SK-N-SH treated with all-trans-retinoic acid at 6 μM for 48 hours (cell line): ENCODE data around the gene TMEM134.

Experiments
- ATAC-seq: fragments of 200-7000 bp; cut with Tn5 transposase; 3 replicates; pipeline ENCODE4 v1.9.1; 2020; ENCODE audit warnings: mild to moderate bottlenecking, moderate library complexity
- BACH2 ChIP-seq: fragments of 250-450 bp; sonication (Bioruptor Pico); IDR thresholded peaks from 2 replicates; pipeline ENCODE4 v1.9.0; 2021; ENCODE audit warnings: mild to moderate bottlenecking, borderline replicate concordance
- ESRRG ChIP-seq: fragments of 250-450 bp; sonication (Bioruptor Pico); IDR thresholded peaks from 2 replicates; pipeline ENCODE4 v1.6.1; 2021; ENCODE audit warnings: mild to moderate bottlenecking
- ISL1 ChIP-seq: fragments of 250-450 bp; sonication (Bioruptor Pico); IDR thresholded peaks from 2 replicates; pipeline ENCODE4 v2.1.2; 2022; ENCODE audit warnings: mild to moderate bottlenecking, moderate library complexity
- OSR1 ChIP-seq: fragments of 250-450 bp; sonication (Bioruptor Pico); IDR thresholded peaks from 2 replicates; pipeline ENCODE4 v1.8.0; 2022; ENCODE audit warnings: moderate library complexity, mild to moderate bottlenecking, inconsistent platforms
- RARB ChIP-seq: fragments of 250-450 bp; sonication (Bioruptor Pico); IDR thresholded peaks from 2 replicates; pipeline ENCODE4 v1.8.0; 2021; ENCODE audit warnings: mild to moderate bottlenecking, moderate library complexity
- SNAI2 ChIP-seq: fragments of 250-450 bp; sonication (Bioruptor Pico); IDR thresholded peaks from 2 replicates; pipeline ENCODE4 v1.5.0; 2020; ENCODE audit warnings: mild to moderate bottlenecking, moderate library complexity
- TCF4 ChIP-seq: fragments of 250-450 bp; sonication (Bioruptor Pico); IDR thresholded peaks from 2 replicates; pipeline ENCODE4 v1.8.0; 2021; ENCODE audit warnings: mild to moderate bottlenecking, moderate library complexity, borderline replicate concordance
- TOX ChIP-seq: fragments of 250-450 bp; sonication (Bioruptor Pico); IDR thresholded peaks from 2 replicates; pipeline ENCODE4 v1.8.0; 2021; ENCODE audit warnings: mild to moderate bottlenecking, moderate library complexity, borderline replicate concordance
- ZC3H10 ChIP-seq: fragments of 250-450 bp; sonication (Bioruptor Pico); IDR thresholded peaks from 2 replicates; pipeline ENCODE4 v1.5.1; 2021; ENCODE audit warnings: mild to moderate bottlenecking, moderate library complexity
- ZFP3 ChIP-seq: fragments of 250-450 bp; sonication (Bioruptor Pico); IDR thresholded peaks from 2 replicates; pipeline ENCODE4 v1.5.0; 2020; ENCODE audit warnings: mild to moderate bottlenecking, moderate library complexity
- ZFP30 ChIP-seq: fragments of 450-650 bp; formaldehyde crosslinking; IDR thresholded peaks from 2 replicates; pipeline ENCODE4 v1.5.0; 2022; ENCODE audit warnings: mild to moderate bottlenecking, moderate library complexity
- ZNF70 ChIP-seq: fragments of 450-650 bp; formaldehyde crosslinking; IDR thresholded peaks from 2 replicates; pipeline ENCODE4 v1.5.0; 2020; ENCODE audit warnings: mild to moderate bottlenecking, moderate library complexity
- ZNF8 ChIP-seq: fragments of 450-650 bp; formaldehyde crosslinking; IDR thresholded peaks from 2 replicates; pipeline ENCODE4 v1.5.0; 2020; ENCODE audit warnings: mild to moderate bottlenecking, moderate library complexity
- TF ChIP-seq, protein P1 (sequence below): fragments of 250-450 bp; sonication (Bioruptor Pico); IDR thresholded peaks from 2 replicates; pipeline ENCODE4 v1.5.0; 2020; ENCODE audit warnings: mild to moderate bottlenecking, moderate library complexity
- TF ChIP-seq, protein P2 (sequence below): fragments of 250-450 bp; sonication (Bioruptor Pico); IDR thresholded peaks from 2 replicates; pipeline ENCODE4 v1.8.0; 2021; ENCODE audit warnings: low read depth, mild to moderate bottlenecking, moderate library complexity, borderline replicate concordance
- TF ChIP-seq, protein P3 (sequence below): fragments of 250-450 bp; sonication (Bioruptor Pico); IDR thresholded peaks from 2 replicates; pipeline ENCODE4 v1.5.1; 2020; ENCODE audit warnings: low read depth, mild to moderate bottlenecking, moderate library complexity
- TF ChIP-seq, protein P4 (sequence below): fragments of 250-450 bp; sonication (Bioruptor Pico); IDR thresholded peaks from 2 replicates; pipeline ENCODE4 v1.8.0; 2020; ENCODE audit warnings: mild to moderate bottlenecking, moderate library complexity, borderline replicate concordance

TMEM134 gene

DNA sequence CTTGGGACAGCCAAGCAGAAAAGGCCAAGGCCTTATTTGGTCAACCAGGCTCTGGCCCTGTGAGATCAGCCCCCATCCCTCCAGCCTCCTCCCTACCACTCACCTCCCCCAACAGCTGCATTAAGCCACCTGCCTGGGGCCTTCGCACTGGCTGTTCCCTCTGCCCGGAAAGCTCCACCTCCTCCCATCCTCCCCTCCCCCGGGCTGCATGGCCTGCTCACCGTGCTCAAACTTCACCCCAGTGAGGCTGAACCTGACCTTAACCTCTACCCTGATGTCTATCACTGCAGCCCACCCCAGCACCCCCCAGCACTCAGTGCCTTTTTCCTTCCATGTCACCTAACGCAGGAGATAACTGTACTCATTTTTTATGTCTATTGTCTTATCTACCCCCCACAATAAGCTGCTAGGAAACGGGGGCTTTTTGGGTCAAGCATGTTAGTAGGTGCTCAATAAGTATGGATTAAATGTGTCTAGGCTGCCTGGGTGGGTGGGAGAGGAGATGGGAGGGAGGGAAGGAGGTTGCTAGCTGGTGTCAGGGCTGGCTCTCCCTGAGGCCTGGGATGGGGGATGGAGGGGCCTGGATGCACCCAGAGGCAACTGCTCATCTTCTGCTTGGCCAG, 32.5 kb downstream of the TMEM134 start (continued):
- TF ChIP-seq, protein P1, sequence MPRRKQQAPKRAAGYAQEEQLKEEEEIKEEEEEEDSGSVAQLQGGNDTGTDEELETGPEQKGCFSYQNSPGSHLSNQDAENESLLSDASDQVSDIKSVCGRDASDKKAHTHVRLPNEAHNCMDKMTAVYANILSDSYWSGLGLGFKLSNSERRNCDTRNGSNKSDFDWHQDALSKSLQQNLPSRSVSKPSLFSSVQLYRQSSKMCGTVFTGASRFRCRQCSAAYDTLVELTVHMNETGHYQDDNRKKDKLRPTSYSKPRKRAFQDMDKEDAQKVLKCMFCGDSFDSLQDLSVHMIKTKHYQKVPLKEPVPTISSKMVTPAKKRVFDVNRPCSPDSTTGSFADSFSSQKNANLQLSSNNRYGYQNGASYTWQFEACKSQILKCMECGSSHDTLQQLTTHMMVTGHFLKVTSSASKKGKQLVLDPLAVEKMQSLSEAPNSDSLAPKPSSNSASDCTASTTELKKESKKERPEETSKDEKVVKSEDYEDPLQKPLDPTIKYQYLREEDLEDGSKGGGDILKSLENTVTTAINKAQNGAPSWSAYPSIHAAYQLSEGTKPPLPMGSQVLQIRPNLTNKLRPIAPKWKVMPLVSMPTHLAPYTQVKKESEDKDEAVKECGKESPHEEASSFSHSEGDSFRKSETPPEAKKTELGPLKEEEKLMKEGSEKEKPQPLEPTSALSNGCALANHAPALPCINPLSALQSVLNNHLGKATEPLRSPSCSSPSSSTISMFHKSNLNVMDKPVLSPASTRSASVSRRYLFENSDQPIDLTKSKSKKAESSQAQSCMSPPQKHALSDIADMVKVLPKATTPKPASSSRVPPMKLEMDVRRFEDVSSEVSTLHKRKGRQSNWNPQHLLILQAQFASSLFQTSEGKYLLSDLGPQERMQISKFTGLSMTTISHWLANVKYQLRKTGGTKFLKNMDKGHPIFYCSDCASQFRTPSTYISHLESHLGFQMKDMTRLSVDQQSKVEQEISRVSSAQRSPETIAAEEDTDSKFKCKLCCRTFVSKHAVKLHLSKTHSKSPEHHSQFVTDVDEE: no peak
- TF ChIP-seq, protein P2, sequence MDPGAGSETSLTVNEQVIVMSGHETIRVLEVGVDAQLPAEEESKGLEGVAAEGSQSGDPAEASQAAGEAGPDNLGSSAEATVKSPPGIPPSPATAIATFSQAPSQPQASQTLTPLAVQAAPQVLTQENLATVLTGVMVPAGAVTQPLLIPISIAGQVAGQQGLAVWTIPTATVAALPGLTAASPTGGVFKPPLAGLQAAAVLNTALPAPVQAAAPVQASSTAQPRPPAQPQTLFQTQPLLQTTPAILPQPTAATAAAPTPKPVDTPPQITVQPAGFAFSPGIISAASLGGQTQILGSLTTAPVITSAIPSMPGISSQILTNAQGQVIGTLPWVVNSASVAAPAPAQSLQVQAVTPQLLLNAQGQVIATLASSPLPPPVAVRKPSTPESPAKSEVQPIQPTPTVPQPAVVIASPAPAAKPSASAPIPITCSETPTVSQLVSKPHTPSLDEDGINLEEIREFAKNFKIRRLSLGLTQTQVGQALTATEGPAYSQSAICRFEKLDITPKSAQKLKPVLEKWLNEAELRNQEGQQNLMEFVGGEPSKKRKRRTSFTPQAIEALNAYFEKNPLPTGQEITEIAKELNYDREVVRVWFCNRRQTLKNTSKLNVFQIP (CRISPR knock-in tag): no peak

DNA sequence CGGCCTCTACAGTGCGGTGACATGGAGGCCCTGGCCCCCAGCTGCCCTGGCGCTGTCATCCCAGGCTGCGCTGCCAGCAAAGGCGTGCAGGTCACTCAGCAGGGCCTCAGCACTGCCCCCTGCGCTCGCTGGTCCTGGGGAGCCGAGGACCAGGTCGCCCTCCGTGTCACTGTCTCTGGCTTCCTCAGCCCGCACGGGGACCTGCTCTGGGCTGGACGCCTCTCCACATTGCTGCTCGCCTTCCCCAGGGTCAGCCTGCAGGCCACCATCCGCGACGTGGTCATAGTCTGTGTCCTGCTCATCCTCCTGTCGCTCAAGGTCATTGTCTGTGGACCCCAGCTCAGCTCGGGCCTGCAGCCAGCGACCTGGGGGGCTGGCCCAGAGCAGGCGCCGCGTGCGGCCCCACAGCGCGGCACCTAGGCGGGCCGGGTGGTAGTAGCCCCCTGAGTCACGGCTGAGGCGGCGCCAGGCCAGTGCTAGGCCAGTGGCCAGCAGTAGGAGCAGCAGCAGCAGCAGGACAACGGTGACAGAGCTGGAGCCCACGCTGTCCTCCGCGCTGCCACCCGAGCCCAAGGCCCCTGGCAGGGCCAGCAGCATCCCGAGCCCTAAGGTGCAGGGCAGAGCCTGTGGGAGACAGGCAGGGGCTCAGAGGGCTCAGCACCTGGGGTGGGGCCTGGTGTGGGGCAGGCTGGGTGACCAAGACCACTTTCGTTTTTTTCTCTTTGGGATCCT, 33.2 kb downstream of the TMEM134 start:
- TF ChIP-seq, protein P1: no peak
- ATAC-seq: no peak

DNA sequence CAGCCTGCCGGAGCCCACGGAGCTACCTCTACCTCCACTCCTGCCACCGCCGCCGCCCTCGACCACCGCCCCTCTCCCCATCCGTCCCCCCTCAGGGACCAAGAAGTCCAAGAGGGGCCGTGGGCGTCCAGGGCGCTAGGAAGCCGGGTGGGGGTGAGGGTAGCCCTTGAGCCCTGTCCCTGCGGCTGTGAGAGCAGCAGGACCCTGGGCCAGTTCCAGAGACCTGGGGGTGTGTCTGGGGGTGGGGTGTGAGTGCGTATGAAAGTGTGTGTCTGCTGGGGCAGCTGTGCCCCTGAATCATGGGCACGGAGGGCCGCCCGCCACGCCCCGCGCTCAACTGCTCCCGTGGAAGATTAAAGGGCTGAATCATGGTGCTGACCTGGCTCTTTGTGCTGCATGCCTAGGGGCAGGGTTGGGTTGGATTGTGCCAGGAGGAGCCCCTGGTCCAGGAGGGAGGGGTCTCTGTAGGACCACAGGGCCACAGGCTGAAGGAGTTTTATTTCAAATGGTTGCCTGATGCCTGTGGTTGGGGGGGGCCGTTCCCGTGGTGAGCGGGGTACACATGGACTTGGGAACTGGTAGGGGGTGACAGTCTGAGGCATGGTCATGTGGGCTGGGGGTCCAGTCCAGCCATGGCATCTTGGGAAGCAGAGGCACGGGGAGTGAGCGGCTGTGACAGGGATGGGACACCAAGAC, 33.9 kb downstream of the TMEM134 start:
- no peak for TF ChIP-seq BACH2 (CRISPR knock-in tag)
- no peak for TF ChIP-seq ZFP30 (CRISPR knock-in tag)
- no peak for TF ChIP-seq TCF4 (CRISPR knock-in tag)
- no peak for TF ChIP-seq ZFP3
- TF ChIP-seq SNAI2 (CRISPR knock-in tag): no peak
- TF ChIP-seq ESRRG (CRISPR knock-in tag): no peak
- no peak for TF ChIP-seq ZNF70 (CRISPR knock-in tag)
- TF ChIP-seq, protein P3, sequence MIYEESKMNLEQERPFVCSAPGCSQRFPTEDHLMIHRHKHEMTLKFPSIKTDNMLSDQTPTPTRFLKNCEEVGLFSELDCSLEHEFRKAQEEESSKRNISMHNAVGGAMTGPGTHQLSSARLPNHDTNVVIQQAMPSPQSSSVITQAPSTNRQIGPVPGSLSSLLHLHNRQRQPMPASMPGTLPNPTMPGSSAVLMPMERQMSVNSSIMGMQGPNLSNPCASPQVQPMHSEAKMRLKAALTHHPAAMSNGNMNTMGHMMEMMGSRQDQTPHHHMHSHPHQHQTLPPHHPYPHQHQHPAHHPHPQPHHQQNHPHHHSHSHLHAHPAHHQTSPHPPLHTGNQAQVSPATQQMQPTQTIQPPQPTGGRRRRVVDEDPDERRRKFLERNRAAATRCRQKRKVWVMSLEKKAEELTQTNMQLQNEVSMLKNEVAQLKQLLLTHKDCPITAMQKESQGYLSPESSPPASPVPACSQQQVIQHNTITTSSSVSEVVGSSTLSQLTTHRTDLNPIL (CRISPR knock-in tag): no peak
- TF ChIP-seq ISL1 (CRISPR knock-in tag): no peak
- no peak for TF ChIP-seq RARB (CRISPR knock-in tag)
- TF ChIP-seq ZNF8 (CRISPR knock-in tag): no peak
- no peak for TF ChIP-seq OSR1 (CRISPR knock-in tag)
- ATAC-seq: no peak

DNA sequence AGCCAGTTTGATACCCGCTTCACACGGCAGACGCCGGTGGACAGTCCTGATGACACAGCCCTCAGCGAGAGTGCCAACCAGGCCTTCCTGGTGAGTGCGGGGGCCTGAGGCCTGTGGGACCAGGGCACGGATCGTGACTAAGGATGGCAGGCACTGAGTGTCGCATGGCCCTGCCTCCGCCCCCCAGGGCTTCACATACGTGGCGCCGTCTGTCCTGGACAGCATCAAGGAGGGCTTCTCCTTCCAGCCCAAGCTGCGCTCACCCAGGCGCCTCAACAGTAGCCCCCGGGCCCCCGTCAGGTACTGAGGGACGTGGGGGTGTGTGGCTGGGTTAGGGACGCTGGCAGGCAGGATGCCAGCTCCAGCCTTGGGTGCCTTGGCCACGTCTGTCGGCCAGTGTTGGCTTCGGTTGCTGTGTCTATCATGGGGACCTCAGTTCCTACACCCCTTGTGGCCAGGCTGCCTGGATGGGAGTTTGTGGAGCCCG, 34.6 kb downstream of the TMEM134 start:
- TF ChIP-seq ZC3H10 (CRISPR knock-in tag) (no peak), TOX (CRISPR knock-in tag) (no peak), ESRRG (CRISPR knock-in tag) (no peak)
- TF ChIP-seq, protein P4, sequence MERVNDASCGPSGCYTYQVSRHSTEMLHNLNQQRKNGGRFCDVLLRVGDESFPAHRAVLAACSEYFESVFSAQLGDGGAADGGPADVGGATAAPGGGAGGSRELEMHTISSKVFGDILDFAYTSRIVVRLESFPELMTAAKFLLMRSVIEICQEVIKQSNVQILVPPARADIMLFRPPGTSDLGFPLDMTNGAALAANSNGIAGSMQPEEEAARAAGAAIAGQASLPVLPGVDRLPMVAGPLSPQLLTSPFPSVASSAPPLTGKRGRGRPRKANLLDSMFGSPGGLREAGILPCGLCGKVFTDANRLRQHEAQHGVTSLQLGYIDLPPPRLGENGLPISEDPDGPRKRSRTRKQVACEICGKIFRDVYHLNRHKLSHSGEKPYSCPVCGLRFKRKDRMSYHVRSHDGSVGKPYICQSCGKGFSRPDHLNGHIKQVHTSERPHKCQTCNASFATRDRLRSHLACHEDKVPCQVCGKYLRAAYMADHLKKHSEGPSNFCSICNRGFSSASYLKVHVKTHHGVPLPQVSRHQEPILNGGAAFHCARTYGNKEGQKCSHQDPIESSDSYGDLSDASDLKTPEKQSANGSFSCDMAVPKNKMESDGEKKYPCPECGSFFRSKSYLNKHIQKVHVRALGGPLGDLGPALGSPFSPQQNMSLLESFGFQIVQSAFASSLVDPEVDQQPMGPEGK: no peak
- TF ChIP-seq, all 23 proteins: peak for 0
- ATAC-seq: no peak
